ENCODE data around the gene HPD.
"Not testable (repeated sequence)": the region's sequence is repeated elsewhere in the genome, so short reads cannot be mapped to it uniquely, and the experiment has no call there.

HPD gene

GRCh38 chr12:121866331-121866730, 7.7 kb upstream of the HPD start:
- DNase-seq (ENCODE audit: low read depth, low spot score), result no peak

GRCh38 chr12:121861636-121862254, 3.1 kb upstream of the HPD start:
- no peak for DNase-seq (ENCODE audit: low read depth, low spot score)

GRCh38 chr12:121860699-121861098, 2.0 kb upstream of the HPD start:
- DNase-seq (ENCODE audit: low read depth, low spot score), result not testable (repeated sequence)

GRCh38 chr12:121860257-121860656, 1.6 kb upstream of the HPD start:
- no peak for DNase-seq (ENCODE audit: low read depth, low spot score)

GRCh38 chr12:121858318-121858661, 369 bp downstream of the HPD start:
- no peak for DNase-seq (ENCODE audit: low read depth, low spot score)

- DNase-seq (ENCODE audit: low read depth, low spot score), result no peak
Measured at GRCh38 chr12:121857322-121858246, 1.1 kb downstream of the HPD start.

GRCh38 chr12:121852392-121852791, 6.3 kb downstream of the HPD start:
- not testable (repeated sequence) for DNase-seq (ENCODE audit: low read depth, low spot score)

GRCh38 chr12:121849665-121850064, 9.0 kb downstream of the HPD start:
- DNase-seq (ENCODE audit: low read depth, low spot score), result no peak

- no peak for DNase-seq (ENCODE audit: low read depth, low spot score)
Measured at GRCh38 chr12:121849211-121849610, 9.4 kb downstream of the HPD start.

GRCh38 chr12:121845701-121846100, 13.0 kb downstream of the HPD start:
- DNase-seq (ENCODE audit: low read depth, low spot score), result no peak

GRCh38 chr12:121843236-121843982, 15.2 kb downstream of the HPD start:
- DNase-seq (ENCODE audit: low read depth, low spot score), result no peak

GRCh38 chr12:121839993-121840761, 18.5 kb downstream of the HPD start:
- DNase-seq (ENCODE audit: low read depth, low spot score), result no peak

- DNase-seq (ENCODE audit: low read depth, low spot score), result peak; percentile 94
Measured at GRCh38 chr12:121839106-121839992, 19.3 kb downstream of the HPD start.

GRCh38 chr12:121838126-121838525, 20.5 kb downstream of the HPD start:
- DNase-seq (ENCODE audit: low read depth, low spot score), result no peak

GRCh38 chr12:121837680-121838079, 21.0 kb downstream of the HPD start:
- no peak for DNase-seq (ENCODE audit: low read depth, low spot score)

GRCh38 chr12:121831571-121832245, 27.0 kb downstream of the HPD start:
- DNase-seq (ENCODE audit: low read depth, low spot score), result no peak

GRCh38 chr12:121830588-121831265, 27.9 kb downstream of the HPD start:
- DNase-seq (ENCODE audit: low read depth, low spot score), result no peak

GRCh38 chr12:121830134-121830533, 28.5 kb downstream of the HPD start:
- DNase-seq (ENCODE audit: low read depth, low spot score), result no peak

GRCh38 chr12:121829250-121829918, 29.3 kb downstream of the HPD start:
- no peak for DNase-seq (ENCODE audit: low read depth, low spot score)

All from smooth muscle cell of the brain vasculature (primary cell).